Sigmoid colon (tissue), 7 donors: ENCODE data around the gene SERPINA12. TPM values are rescaled to one million over a fixed set of nuclear protein-coding genes. Genes with fewer than 3 reads are reported as not detected.

Experiments
- DNase-seq: peaks from one replicate; pipeline ENCODE4 v3.0.0-alpha.2; 2019
- H3K27ac ChIP-seq, 4 donors: fragments of 200-600 bp; sonication (generic); one replicate each; pipeline ENCODE4 v1.5.1; 2016 to 2019; ENCODE audit warnings: mild to moderate bottlenecking in 1 of 4
- H3K27me3 ChIP-seq, 3 donors: fragments of 200-600 bp; sonication (generic); one replicate each; pipeline ENCODE4 v1.5.1; 2019; ENCODE audit warnings: mild to moderate bottlenecking in 1 of 3
- H3K36me3 ChIP-seq, 4 donors: fragments of 200-600 bp; sonication (generic); one replicate each; pipeline ENCODE4 v1.5.1; 2016 to 2019
- H3K4me1 ChIP-seq, 4 donors: fragments of 200-600 bp; sonication (generic); one replicate each; pipeline ENCODE4 v1.5.1; 2017 to 2019
- H3K4me3 ChIP-seq, 4 donors: fragments of 200-600 bp; sonication (generic); one replicate each; pipeline ENCODE4 v1.5.1; 2017 to 2019; ENCODE audit warnings: mild to moderate bottlenecking in 2 of 4, moderate library complexity in 1 of 4
- H3K9me3 ChIP-seq, 4 donors: fragments of 200-600 bp in 3 of 4; sonication (generic) in 3 of 4; one replicate each; pipeline versions ENCODE4 v1.5.1 to v1.6.1; 2013 to 2019
- EP300 ChIP-seq, 4 donors: sonication (generic); formaldehyde crosslinking; IDR thresholded peaks; one replicate each; pipeline ENCODE4 v1.6.1; 2017; ENCODE audit warnings: antibody characterized with exemption in 4 of 4
- POLR2A ChIP-seq, 2 donors: fragments of 450-650 bp; IDR thresholded peaks; one replicate each; pipeline ENCODE4 v1.6.1; 2016; ENCODE audit warnings: antibody characterized with exemption in 2 of 2, mild to moderate bottlenecking in 2 of 2, moderate library complexity in 2 of 2
- POLR2AphosphoS5 ChIP-seq, 4 donors: sonication (generic); formaldehyde crosslinking; IDR thresholded peaks; one replicate each; pipeline ENCODE4 v1.6.1; 2017; ENCODE audit warnings: antibody characterized with exemption in 4 of 4
- WGBS, 2 donors: extraction: QIAGEN DNeasy Blood & Tissue Kit; methylation state at CpG; one replicate each; pipeline ENCODE4 v1.1.7; 2013; 5-methylcytosine and 5-hydroxymethylcytosine counted together
- intact Hi-C: fragments of 100-400 bp; cut with DNase I; formaldehyde crosslinking; loops from one replicate; pipeline ENCODE4 v1.15.1; 2023
- polyA plus RNA-seq, 3 donors: library from polyadenylated mRNA; stranded (reverse); fragments of 200-250 nt; gene quantifications; one replicate each; pipeline ENCODE4 v1.2.3, GENCODE V29; 2013
- total RNA-seq, 4 donors: library from RNA; depleted of rRNA; stranded (reverse); fragments of >200 nt; gene quantifications; one replicate each; pipeline ENCODE4 v1.1.0, GENCODE V29; 2016
- TF ChIP-seq, protein P1 (sequence below), 4 experiments: fragments of 450-650 bp in 3 of 4; fragments of 200-600 bp in 1 of 4; IDR thresholded peaks; one replicate each; pipeline ENCODE4 v1.5.1; 2016 to 2019; ENCODE audit warnings: antibody characterized with exemption in 4 of 4, mild to moderate bottlenecking in 3 of 4, moderate library complexity in 2 of 4
- donor health status: healthy with polysubstance abuse.
- donor health status: Bipolar disorder and iron deficiency.
- donor health status: healthy.

Gene SERPINA12
- total and polyA plus RNA-seq, 7 donors, result not detected

DNA sequence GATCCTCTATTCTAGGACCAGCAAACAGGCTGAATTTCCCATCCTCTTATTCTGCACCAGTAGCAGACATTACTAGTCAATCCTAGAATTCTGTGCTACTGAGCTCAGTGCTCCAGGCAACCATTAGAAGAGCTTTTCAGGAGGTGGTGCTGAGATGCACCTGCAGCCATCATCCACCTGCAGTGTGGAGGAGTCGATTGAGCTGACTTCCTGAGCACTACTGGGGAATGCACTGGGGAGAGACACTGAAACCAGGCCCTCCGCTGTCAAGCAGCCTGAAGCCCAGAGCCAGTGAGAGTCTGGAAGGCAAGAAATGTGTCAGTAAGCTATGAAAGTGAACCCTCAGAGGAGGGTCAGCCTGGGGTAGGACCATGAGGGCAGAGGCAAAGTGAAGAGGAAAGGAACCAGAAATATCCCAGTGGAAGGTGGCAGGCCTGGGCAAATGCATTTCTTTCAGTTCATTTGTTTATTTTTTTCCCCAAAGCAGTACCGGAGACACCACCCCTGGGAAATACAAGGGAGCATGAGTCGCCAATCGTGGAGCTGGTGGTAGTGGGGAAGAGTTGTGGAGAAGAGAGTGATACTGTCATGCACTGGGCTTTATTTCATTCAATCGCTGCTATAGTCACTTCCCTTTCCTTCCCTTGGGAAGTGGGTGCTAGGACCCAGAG, 28.9 kb upstream of the SERPINA12 start:
- Histone ChIP-seq H3K4me1 (no peaks in the 10 kb centered on the region), H3K9me3 (peaks cover 0 to 2% (median 0%) of the 10 kb centered on the region in 4 donors), H3K27me3 (no peaks in the 10 kb centered on the region), H3K4me3 (no peak overlapping the region), H3K27ac (no peak overlapping the region), H3K36me3 (no peaks in the 10 kb centered on the region)
- DNase-seq, result no peak
- TF ChIP-seq POLR2A (IDR thresholded peaks at IDR 0.05) (no peak), EP300 (IDR thresholded peaks at IDR 0.05) (no peak), POLR2AphosphoS5 (IDR thresholded peaks at IDR 0.05) (no peak)
- TF ChIP-seq, protein P1, sequence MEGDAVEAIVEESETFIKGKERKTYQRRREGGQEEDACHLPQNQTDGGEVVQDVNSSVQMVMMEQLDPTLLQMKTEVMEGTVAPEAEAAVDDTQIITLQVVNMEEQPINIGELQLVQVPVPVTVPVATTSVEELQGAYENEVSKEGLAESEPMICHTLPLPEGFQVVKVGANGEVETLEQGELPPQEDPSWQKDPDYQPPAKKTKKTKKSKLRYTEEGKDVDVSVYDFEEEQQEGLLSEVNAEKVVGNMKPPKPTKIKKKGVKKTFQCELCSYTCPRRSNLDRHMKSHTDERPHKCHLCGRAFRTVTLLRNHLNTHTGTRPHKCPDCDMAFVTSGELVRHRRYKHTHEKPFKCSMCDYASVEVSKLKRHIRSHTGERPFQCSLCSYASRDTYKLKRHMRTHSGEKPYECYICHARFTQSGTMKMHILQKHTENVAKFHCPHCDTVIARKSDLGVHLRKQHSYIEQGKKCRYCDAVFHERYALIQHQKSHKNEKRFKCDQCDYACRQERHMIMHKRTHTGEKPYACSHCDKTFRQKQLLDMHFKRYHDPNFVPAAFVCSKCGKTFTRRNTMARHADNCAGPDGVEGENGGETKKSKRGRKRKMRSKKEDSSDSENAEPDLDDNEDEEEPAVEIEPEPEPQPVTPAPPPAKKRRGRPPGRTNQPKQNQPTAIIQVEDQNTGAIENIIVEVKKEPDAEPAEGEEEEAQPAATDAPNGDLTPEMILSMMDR (IDR thresholded peaks at IDR 0.05), result no peak
- intact Hi-C loops, result no loop called here
- 82 to 84% methylated on average over 6 of the region's 6 CpGs for WGBS, 2 donors

DNA sequence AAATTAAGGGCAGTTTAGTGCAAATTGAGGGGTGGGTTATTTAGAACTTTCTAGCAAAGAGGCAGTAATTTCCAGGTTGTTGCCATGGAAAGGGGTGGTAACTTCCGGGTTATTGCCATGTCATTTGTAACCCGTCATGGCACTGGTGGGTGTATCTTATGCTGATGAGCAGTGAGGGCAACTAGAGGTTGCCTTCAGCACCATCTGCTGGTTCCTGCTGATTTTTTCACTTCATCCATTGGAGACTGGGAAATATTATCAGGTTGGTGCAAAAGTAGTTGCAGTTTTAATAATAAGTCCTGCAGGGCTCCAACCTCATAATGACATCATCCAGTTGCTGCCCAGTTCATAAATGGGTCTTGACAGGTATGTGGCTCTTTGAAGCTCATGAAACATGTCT, 27.6 kb upstream of the SERPINA12 start:
- no peaks in the 10 kb centered on the region for H3K4me1 ChIP-seq
- 22 to 47% methylated on average over 2 of the region's 2 CpGs for WGBS, 2 donors
- intact Hi-C loops, result no loop called here
- TF ChIP-seq POLR2AphosphoS5 (IDR thresholded peaks at IDR 0.05), result no peak
- no peak for TF ChIP-seq EP300 (IDR thresholded peaks at IDR 0.05)
- TF ChIP-seq POLR2A (IDR thresholded peaks at IDR 0.05), result no peak
- TF ChIP-seq, protein P1 (IDR thresholded peaks at IDR 0.05), result no peak
- no peak overlapping the region for H3K4me3 ChIP-seq
- no peak for DNase-seq
- H3K36me3 ChIP-seq, result no peaks in the 10 kb centered on the region
- H3K9me3 ChIP-seq, result peaks cover 0 to 2% (median 0%) of the 10 kb centered on the region in 4 donors
- no peaks in the 10 kb centered on the region for H3K27me3 ChIP-seq
- H3K27ac ChIP-seq, result no peak overlapping the region

DNA sequence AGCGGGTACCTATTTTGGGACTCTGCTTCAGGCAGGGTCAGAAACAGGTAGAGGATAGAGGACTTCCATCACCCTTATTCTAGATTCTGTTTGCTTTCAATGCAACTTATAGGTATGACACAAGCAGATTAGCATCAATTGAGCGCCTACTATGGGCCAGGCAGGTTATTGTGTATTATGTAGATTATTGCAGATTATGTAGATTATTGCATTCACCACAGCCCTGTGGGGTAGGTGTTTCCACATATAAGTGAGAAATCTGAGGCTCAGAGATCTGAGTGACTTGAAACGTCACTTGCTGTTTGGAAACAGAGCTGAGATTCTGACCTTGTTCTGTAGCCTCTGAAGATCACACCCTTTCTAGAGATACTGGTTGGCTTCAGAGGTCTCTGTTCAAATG, 26.2 kb upstream of the SERPINA12 start:
- TF ChIP-seq POLR2AphosphoS5 (IDR thresholded peaks at IDR 0.05), result no peak
- TF ChIP-seq, protein P1 (IDR thresholded peaks at IDR 0.05), result no peak
- no peak for TF ChIP-seq POLR2A (IDR thresholded peaks at IDR 0.05)
- TF ChIP-seq EP300 (IDR thresholded peaks at IDR 0.05), result no peak
- Histone ChIP-seq H3K36me3 (no peaks in the 10 kb centered on the region), H3K4me1 (no peaks in the 10 kb centered on the region), H3K27ac (no peak overlapping the region), H3K27me3 (no peaks in the 10 kb centered on the region), H3K9me3 (peaks cover 0 to 2% (median 0%) of the 10 kb centered on the region in 4 donors), H3K4me3 (no peak overlapping the region)
- 76 to 78% methylated on average over 3 of the region's 3 CpGs for whole genome bisulfite sequencing, 2 donors
- no peak for DNase-seq
- intact Hi-C loops, result no loop called here

DNA sequence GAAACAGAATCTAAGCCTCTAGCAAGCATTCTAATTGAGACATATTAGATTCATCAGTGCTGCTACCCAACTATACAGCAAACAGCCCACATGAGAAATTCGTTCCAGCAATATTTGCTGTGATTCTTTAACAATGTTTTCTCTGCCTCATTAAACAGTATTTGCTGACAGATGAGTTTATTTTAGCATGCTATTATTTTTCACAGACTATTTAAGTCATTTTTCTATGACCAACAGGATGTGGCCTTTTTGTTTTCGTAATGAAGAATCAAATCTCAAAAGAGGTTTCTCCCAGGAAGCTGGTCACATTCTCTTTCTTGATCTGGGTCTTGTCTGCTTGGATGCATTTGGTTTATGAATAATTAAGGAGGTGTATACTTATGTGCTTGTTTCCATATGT, 23.2 kb upstream of the SERPINA12 start:
- H3K27me3 ChIP-seq, result no peaks in the 10 kb centered on the region
- no peaks in the 10 kb centered on the region for H3K36me3 ChIP-seq
- no peak overlapping the region for H3K4me3 ChIP-seq
- DNase-seq, result no peak
- H3K9me3 ChIP-seq, result peaks cover 0 to 2% (median 0%) of the 10 kb centered on the region in 4 donors
- H3K4me1 ChIP-seq, result no peaks in the 10 kb centered on the region
- WGBS, 2 donors, result 45 to 50% methylated on average over 2 of the region's 2 CpGs
- TF ChIP-seq, protein P1 (IDR thresholded peaks at IDR 0.05), result no peak
- TF ChIP-seq POLR2AphosphoS5 (IDR thresholded peaks at IDR 0.05) (no peak), EP300 (IDR thresholded peaks at IDR 0.05) (no peak), POLR2A (IDR thresholded peaks at IDR 0.05) (no peak)
- intact Hi-C loops, result no loop called here
- H3K27ac ChIP-seq, result no peak overlapping the region

DNA sequence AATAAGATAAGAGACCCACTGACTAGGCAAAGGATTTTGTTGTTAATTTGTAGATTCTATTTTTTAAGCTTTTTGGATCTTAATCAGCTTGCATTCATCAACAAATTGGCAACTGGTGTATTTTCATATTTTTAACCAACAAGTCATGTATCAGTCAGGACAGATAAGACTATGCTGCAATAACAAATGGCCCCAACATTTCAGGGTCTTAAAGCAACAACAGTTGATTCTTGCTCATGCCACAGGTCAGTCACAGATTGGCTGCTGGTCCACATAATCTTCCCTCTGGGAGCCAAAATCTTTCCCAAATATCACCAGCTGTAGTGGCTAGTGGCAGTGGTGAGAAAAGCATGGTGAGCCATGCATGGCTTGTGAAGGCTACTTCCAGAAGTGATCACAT, 21.9 kb upstream of the SERPINA12 start:
- Histone ChIP-seq H3K36me3 (no peaks in the 10 kb centered on the region), H3K27ac (no peak overlapping the region), H3K27me3 (no peaks in the 10 kb centered on the region), H3K4me1 (no peaks in the 10 kb centered on the region), H3K4me3 (no peak overlapping the region), H3K9me3 (peaks cover 0 to 2% (median 0%) of the 10 kb centered on the region in 4 donors)
- intact Hi-C loops, result no loop called here
- no peak for TF ChIP-seq POLR2AphosphoS5 (IDR thresholded peaks at IDR 0.05)
- no peak for TF ChIP-seq POLR2A (IDR thresholded peaks at IDR 0.05)
- TF ChIP-seq, protein P1 (IDR thresholded peaks at IDR 0.05), result no peak
- TF ChIP-seq EP300 (IDR thresholded peaks at IDR 0.05), result no peak
- DNase-seq, result no peak
